ENCODE data around the gene ZNF507. TPM values are rescaled to one million over a fixed set of nuclear protein-coding genes. Genes with fewer than 3 reads are reported as not detected.
A peak's percentile ranks its signal among the peaks of the same experiment; 100 is the strongest.
"Not testable (repeated sequence)": the region's sequence is repeated elsewhere in the genome, so short reads cannot be mapped to it uniquely, and the experiment has no call there.

Gene ZNF507
- total and polyA plus RNA-seq, 2 experiments from 2014 or later: 4.7 to 11.8 TPM

GRCh38 chr19:32368787-32369186, 23.4 kb downstream of the ZNF507 start:
- H3K4me2 ChIP-seq: no peak overlapping the region
- no peak overlapping the region for H3K4me3 ChIP-seq
- peaks cover 13% of the 10 kb centered on the region for H4K20me1 ChIP-seq (ENCODE audit: insufficient read depth, poor library complexity, severe bottlenecking)
- peaks cover 8% of the 10 kb centered on the region for H3K4me1 ChIP-seq (ENCODE audit: insufficient read depth)
- no peaks in the 10 kb centered on the region for H3K36me3 ChIP-seq (replicated peaks; ENCODE audit: insufficient read depth, low read depth)
- peaks cover 81% of the 10 kb centered on the region for H3K79me2 ChIP-seq
- H3K27ac ChIP-seq: no peak overlapping the region
- no peaks in the 10 kb centered on the region for H3K9me3 ChIP-seq (ENCODE audit: low read depth)
- no peak for DNase-seq (ENCODE audit: low spot score)
- no peak for TF ChIP-seq CTCF (IDR thresholded peaks at IDR 0.05; ENCODE audit: poor library complexity)
- TF ChIP-seq EZH2 (IDR thresholded peaks at IDR 0.05; ENCODE audit: borderline replicate concordance): no peak
- no peak for TF ChIP-seq EZH2phosphoT487 (IDR thresholded peaks at IDR 0.05; ENCODE audit: low read depth, severe bottlenecking, unreplicated experiment)
- no peaks in the 10 kb centered on the region for H3K9me2 ChIP-seq (replicated peaks; ENCODE audit: insufficient read depth)
- WGBS (ENCODE audit: low lambda C conversion rate, missing lambda C conversion rate): 94% methylated on average over 2 of the region's 2 CpGs
- no peaks in the 10 kb centered on the region for H3K27me3 ChIP-seq
- no peak overlapping the region for H2AFZ ChIP-seq

GRCh38 chr19:32372726-32373517, 27.5 kb downstream of the ZNF507 start:
- peaks cover 16% of the 10 kb centered on the region for H3K4me1 ChIP-seq (ENCODE audit: insufficient read depth)
- no peaks in the 10 kb centered on the region for H3K36me3 ChIP-seq (replicated peaks; ENCODE audit: insufficient read depth, low read depth)
- H3K27me3 ChIP-seq: no peaks in the 10 kb centered on the region
- no peaks in the 10 kb centered on the region for H3K9me3 ChIP-seq (ENCODE audit: low read depth)
- peaks cover 60% of the 10 kb centered on the region for H3K79me2 ChIP-seq
- no peak for DNase-seq (ENCODE audit: low spot score)
- peak overlapping the region; percentile 87 for H3K27ac ChIP-seq
- H2AFZ ChIP-seq: no peak overlapping the region
- 81% methylated on average over 7 of the region's 7 CpGs for WGBS (ENCODE audit: low lambda C conversion rate, missing lambda C conversion rate)
- no peak overlapping the region for H3K4me3 ChIP-seq
- TF ChIP-seq EZH2 (IDR thresholded peaks at IDR 0.05; ENCODE audit: borderline replicate concordance) (no peak), CTCF (IDR thresholded peaks at IDR 0.05; ENCODE audit: poor library complexity) (no peak), EZH2phosphoT487 (IDR thresholded peaks at IDR 0.05; ENCODE audit: low read depth, severe bottlenecking, unreplicated experiment) (no peak)
- peaks cover 7% of the 10 kb centered on the region for H4K20me1 ChIP-seq (ENCODE audit: insufficient read depth, poor library complexity, severe bottlenecking)
- no peaks in the 10 kb centered on the region for H3K9me2 ChIP-seq (replicated peaks; ENCODE audit: insufficient read depth)
- peak overlapping the region; percentile 63 for H3K4me2 ChIP-seq

- peak; percentile 90 for DNase-seq (ENCODE audit: low spot score)
- 25% methylated on average over 10 of the region's 10 CpGs for WGBS (ENCODE audit: low lambda C conversion rate, missing lambda C conversion rate)
These were observed 28.3 kb downstream of the ZNF507 start for GRCh38 chr19:32373585-32374295.

GRCh38 chr19:32374362-32374761, 29.0 kb downstream of the ZNF507 start:
- H4K20me1 ChIP-seq (ENCODE audit: insufficient read depth, poor library complexity, severe bottlenecking); H3K9me2 ChIP-seq (replicated peaks; ENCODE audit: insufficient read depth); H2AFZ ChIP-seq; DNase-seq (ENCODE audit: low spot score); H3K36me3 ChIP-seq (replicated peaks; ENCODE audit: insufficient read depth, low read depth); H3K4me3 ChIP-seq; H3K9me3 ChIP-seq (ENCODE audit: low read depth); H3K27me3 ChIP-seq: not testable (repeated sequence)
- 81% methylated on average over 3 of the region's 3 CpGs for WGBS (ENCODE audit: low lambda C conversion rate, missing lambda C conversion rate)
- H3K4me2 ChIP-seq: peak overlapping the region; percentile 62
- peak overlapping the region; percentile 78 for H3K27ac ChIP-seq
- H3K79me2 ChIP-seq: peaks cover 46% of the 10 kb centered on the region
- peaks cover 16% of the 10 kb centered on the region for H3K4me1 ChIP-seq (ENCODE audit: insufficient read depth)

More at GRCh38 chr19:32373585-32374295, 28.3 kb downstream of the ZNF507 start:
- H3K4me3 ChIP-seq: no peak overlapping the region
- H3K27ac ChIP-seq: peak overlapping the region; percentile 87
- no peaks in the 10 kb centered on the region for H3K9me3 ChIP-seq (ENCODE audit: low read depth)
- no peaks in the 10 kb centered on the region for H3K9me2 ChIP-seq (replicated peaks; ENCODE audit: insufficient read depth)
- peaks cover 16% of the 10 kb centered on the region for H3K4me1 ChIP-seq (ENCODE audit: insufficient read depth)
- H3K79me2 ChIP-seq: peaks cover 52% of the 10 kb centered on the region
- TF ChIP-seq EZH2phosphoT487 (IDR thresholded peaks at IDR 0.05; ENCODE audit: low read depth, severe bottlenecking, unreplicated experiment) (no peak), CTCF (IDR thresholded peaks at IDR 0.05; ENCODE audit: poor library complexity) (no peak), EZH2 (IDR thresholded peaks at IDR 0.05; ENCODE audit: borderline replicate concordance) (no peak)
- H3K27me3 ChIP-seq: no peaks in the 10 kb centered on the region
- no peaks in the 10 kb centered on the region for H3K36me3 ChIP-seq (replicated peaks; ENCODE audit: insufficient read depth, low read depth)
- H2AFZ ChIP-seq: no peak overlapping the region
- H3K4me2 ChIP-seq: peak overlapping the region; percentile 63
- H4K20me1 ChIP-seq (ENCODE audit: insufficient read depth, poor library complexity, severe bottlenecking): no peaks in the 10 kb centered on the region
